ENCODE measurements around the gene PDXP. TPM values are rescaled to one million over a fixed set of nuclear protein-coding genes. Genes with fewer than 3 reads are reported as not detected.

The PDXP gene
- polyA plus RNA-seq, 1 experiment: 24.0 TPM

- ChIA-PET POLR2A (interaction anchor here (0.6 kb wide), 1 partner anchor 40 kb away, joined by 7 read pairs; no protein-coding TSS in a partner anchor), CTCF (interaction anchor here (0.8 to 12.3 kb wide), 6 partner anchors 11 to 152 kb away, joined by 3 to 265 read pairs (median 26); partner anchors contain the start of genes LGALS1, NOL12 and PDXP)
- Histone ChIP-seq H3K4me3 (ENCODE audit: low read depth, low read length) (peak overlapping the region; percentile 73), H3K36me3 (ENCODE audit: control insufficient read depth, insufficient read depth, low read length) (peaks cover 7% of the 10 kb centered on the region), H3K27me3 (ENCODE audit: control insufficient read depth, insufficient read depth, low read length) (no peaks in the 10 kb centered on the region)
- no peak for TF ChIP-seq CTCF (IDR thresholded peaks at IDR 0.05; ENCODE audit: insufficient read depth, low read depth, low read length)
- no peak for DNase-seq (ENCODE audit: low read depth)
These were observed 18.5 kb upstream of the PDXP start for GRCh38 chr22:37639771-37640590.

DNA sequence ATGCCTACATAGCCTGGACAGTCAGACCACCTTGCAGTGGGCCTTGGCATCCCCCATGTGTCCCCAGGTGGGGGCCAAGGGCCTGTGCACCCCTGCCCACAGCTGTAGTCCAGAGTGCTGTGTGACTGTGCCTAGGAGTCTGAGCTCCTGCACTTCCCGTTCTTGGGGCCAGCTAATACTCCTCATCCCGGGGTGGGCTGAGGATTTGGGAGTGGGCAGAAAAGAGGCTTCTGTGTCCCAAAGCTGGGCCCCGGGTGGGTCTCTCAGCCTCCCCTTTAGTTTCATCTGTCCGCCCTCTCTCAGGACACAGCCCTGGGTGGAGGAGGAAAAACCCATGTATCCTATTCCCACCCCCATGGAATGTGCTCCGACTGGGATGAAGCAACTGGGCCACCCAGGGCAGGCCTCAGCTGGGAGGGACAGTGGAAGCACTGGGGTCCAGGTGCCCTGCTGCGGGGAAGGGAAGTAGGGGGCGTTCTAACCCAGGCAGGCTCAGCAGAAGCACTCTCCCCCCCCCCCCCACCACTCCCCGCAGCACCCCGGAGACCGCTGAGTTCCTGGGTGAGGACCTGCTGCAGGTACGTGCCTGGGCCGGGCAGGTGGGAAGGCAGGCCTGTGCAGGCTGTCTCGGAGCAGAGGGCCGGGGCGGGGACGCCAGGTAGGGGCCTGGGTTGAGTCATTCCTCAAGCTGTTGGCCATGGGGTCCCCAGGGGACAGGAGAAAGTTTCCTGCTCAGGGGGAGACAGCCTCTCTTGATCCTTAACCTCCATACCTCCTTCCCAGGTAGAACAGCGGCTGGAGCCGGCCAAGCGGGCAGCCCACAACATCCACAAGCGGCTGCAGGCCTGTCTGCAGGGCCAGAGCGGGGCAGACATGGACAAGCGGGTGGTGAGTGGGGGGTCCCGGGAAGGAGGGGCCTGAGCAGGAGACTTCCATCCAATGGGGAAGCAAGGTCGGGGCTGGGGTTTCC, 17.6 kb upstream of the PDXP start:
- H3K27me3 ChIP-seq (ENCODE audit: control insufficient read depth, insufficient read depth, low read length): no peaks in the 10 kb centered on the region
- ChIA-PET POLR2A (no interaction called here), CTCF (interaction anchor here (0.8 to 12.3 kb wide), 9 partner anchors 7 to 151 kb away, joined by 3 to 265 read pairs (median 32); partner anchors contain the start of genes LGALS1, NOL12 and PDXP)
- TF ChIP-seq CTCF (IDR thresholded peaks at IDR 0.05; ENCODE audit: insufficient read depth, low read depth, low read length): no peak
- peaks cover 15% of the 10 kb centered on the region for H3K36me3 ChIP-seq (ENCODE audit: control insufficient read depth, insufficient read depth, low read length)
- H3K4me3 ChIP-seq (ENCODE audit: low read depth, low read length): peak overlapping the region; percentile 73
- DNase-seq (ENCODE audit: low read depth): no peak

DNA sequence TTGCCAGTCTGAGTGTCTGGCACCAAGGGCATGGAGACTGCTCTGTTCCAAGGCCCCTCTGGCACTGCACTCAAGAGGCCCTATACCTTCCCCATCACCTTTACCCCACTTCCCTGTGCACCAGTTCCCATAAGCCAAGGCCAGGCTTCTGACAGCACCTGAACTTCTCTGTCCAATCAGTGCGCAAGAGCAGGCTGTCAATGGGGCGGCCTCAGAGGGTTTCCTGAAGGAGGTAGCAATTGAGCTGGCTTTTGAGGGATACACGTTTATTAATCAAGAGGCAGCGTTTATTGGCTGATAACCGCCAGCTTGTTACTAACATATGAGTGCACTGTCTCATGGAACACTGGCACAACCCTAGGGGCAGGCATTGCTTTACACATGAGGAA, 17.0 kb upstream of the PDXP start:
- ChIA-PET CTCF (interaction anchor here (1.3 to 12.3 kb wide), 8 partner anchors 8 to 177 kb away, joined by 3 to 265 read pairs (median 40); partner anchors contain the start of genes LGALS1, NOL12 and PDXP), POLR2A (no interaction called here)
- Histone ChIP-seq H3K4me3 (ENCODE audit: low read depth, low read length) (no peak overlapping the region), H3K27me3 (ENCODE audit: control insufficient read depth, insufficient read depth, low read length) (no peaks in the 10 kb centered on the region), H3K36me3 (ENCODE audit: control insufficient read depth, insufficient read depth, low read length) (peaks cover 16% of the 10 kb centered on the region)
- no peak for DNase-seq (ENCODE audit: low read depth)
- no peak for TF ChIP-seq CTCF (IDR thresholded peaks at IDR 0.05; ENCODE audit: insufficient read depth, low read depth, low read length)

DNA sequence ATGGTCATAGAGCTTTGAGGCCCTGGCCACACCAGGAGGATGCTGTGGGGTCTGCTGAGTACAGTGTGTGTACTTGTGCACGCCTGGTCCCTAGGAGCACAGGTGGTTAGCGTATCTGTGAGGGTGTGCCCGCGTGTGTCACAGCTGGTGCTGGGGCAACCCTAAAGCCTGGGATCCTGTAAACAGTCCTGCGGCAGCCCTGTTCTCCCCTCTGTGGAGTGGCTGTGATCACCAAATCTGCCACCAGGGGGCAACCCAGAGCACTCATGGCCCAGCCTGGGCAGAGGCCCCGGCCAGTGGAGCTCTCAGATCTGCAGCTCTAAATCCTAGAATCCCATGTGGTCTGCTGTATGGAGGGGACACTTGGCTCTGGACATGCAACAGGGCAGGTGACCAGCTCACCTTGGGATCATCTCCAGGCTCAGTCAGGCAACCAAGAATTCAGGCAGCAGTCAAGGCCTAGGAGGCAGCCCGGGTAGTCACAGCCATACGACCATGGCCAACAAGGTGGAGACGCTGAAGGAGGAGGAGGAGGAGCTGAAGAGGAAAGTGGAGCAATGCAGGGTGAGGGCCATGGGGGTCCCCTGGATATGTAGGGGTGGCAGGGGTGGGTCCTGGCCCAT, 15.2 kb upstream of the PDXP start:
- H3K27me3 ChIP-seq (ENCODE audit: control insufficient read depth, insufficient read depth, low read length): no peaks in the 10 kb centered on the region
- no peak overlapping the region for H3K4me3 ChIP-seq (ENCODE audit: low read depth, low read length)
- POLR2A ChIA-PET: interaction anchor here (0.6 to 1.7 kb wide), 5 partner anchors 11 to 82 kb away, joined by 3 to 6 read pairs (median 4); partner anchors contain the start of gene LGALS1
- CTCF ChIA-PET: interaction anchor here (0.6 to 12.3 kb wide), 48 partner anchors 8 to 220 kb away, joined by 3 to 265 read pairs (median 4); partner anchors contain the start of genes ANKRD54, GALR3, GGA1 and LGALS1
- no peak for DNase-seq (ENCODE audit: low read depth)
- TF ChIP-seq CTCF (IDR thresholded peaks at IDR 0.05; ENCODE audit: insufficient read depth, low read depth, low read length): peak; percentile 91
- H3K36me3 ChIP-seq (ENCODE audit: control insufficient read depth, insufficient read depth, low read length): peaks cover 24% of the 10 kb centered on the region

Data from BJ (cell line).